WTC11 (cell line): ENCODE measurements around the gene KCTD18. TPM values are rescaled to one million over a fixed set of nuclear protein-coding genes. Genes with fewer than 3 reads are reported as not detected.
A peak's percentile ranks its signal among the peaks of the same experiment; 100 is the strongest.

Experiments
- ATAC-seq: fragments of 200-7000 bp; cut with Tn5 transposase; 2 replicates; pipeline ENCODE4 v1.10.0; 2021; ENCODE audit warnings: mild to moderate bottlenecking, moderate library complexity
- CTCF ChIA-PET: fragments of 300-600 bp; sonication (Branson Sonifier 250); formaldehyde crosslinking; loops from one replicate; lab custom pipeline; 2021; ENCODE audit warnings: antibody characterized with exemption; lab: Charles Lee
- POLR2A ChIA-PET: fragments of 350-600 bp; sonication (Branson Sonifier 250); formaldehyde crosslinking; loops from one replicate; lab custom pipeline; 2021; ENCODE audit warnings: antibody characterized with exemption; lab: Charles Lee
- DNase-seq: peaks from one replicate; pipeline ENCODE4 v3.0.0; 2021; ENCODE audit warnings: low spot score
- H3K27ac Mint-ChIP-seq: 2 replicates; pipeline ENCODE4 v1.8.0; 2021; ENCODE audit warnings: mixed read lengths
- H3K27me3 Mint-ChIP-seq: 2 replicates; pipeline ENCODE4 v1.8.0; 2021; ENCODE audit warnings: low read depth, mild to moderate bottlenecking, moderate library complexity, mixed read lengths
- H3K36me3 Mint-ChIP-seq: 2 replicates; pipeline ENCODE4 v1.8.0; 2021; ENCODE audit warnings: mixed read lengths
- H3K4me1 Mint-ChIP-seq: 2 replicates; pipeline ENCODE4 v1.8.0; 2022; ENCODE audit warnings: mixed read lengths
- H3K4me3 Mint-ChIP-seq: 2 replicates; pipeline ENCODE4 v1.8.0; 2021; ENCODE audit warnings: mild to moderate bottlenecking, moderate library complexity, mixed read lengths
- H3K9me3 Mint-ChIP-seq: 2 replicates; pipeline ENCODE4 v1.8.0; 2021; ENCODE audit warnings: mixed read lengths
- CREM ChIP-seq: sonication (generic); formaldehyde crosslinking; IDR thresholded peaks from 2 replicates; pipeline ENCODE4 v1.8.1; 2022; ENCODE audit warnings: mild to moderate bottlenecking, missing genetic modification reagents, moderate library complexity
- FOXK1 ChIP-seq: sonication (generic); formaldehyde crosslinking; IDR thresholded peaks from 2 replicates; pipeline ENCODE4 v1.8.0; 2022; ENCODE audit warnings: mild to moderate bottlenecking, moderate library complexity, missing genetic modification reagents
- GTF2I ChIP-seq: fragments of 250-450 bp; sonication (Bioruptor Pico); conservative IDR thresholded peaks from 2 replicates; pipeline ENCODE4 v1.4.0; 2021; ENCODE audit warnings: mild to moderate bottlenecking
- NFE2L1 ChIP-seq: sonication (generic); formaldehyde crosslinking; IDR thresholded peaks from 2 replicates; pipeline ENCODE4 v1.8.1; 2023; ENCODE audit warnings: missing genetic modification reagents
- NR2C2 ChIP-seq: sonication (generic); formaldehyde crosslinking; IDR thresholded peaks from 2 replicates; pipeline ENCODE4 v1.8.0; 2022; ENCODE audit warnings: mild to moderate bottlenecking, missing genetic modification reagents
- NR3C1 ChIP-seq: sonication (generic); formaldehyde crosslinking; conservative IDR thresholded peaks from 2 replicates; pipeline ENCODE4 v1.8.1; 2023; ENCODE audit warnings: low read depth, mild to moderate bottlenecking, missing genetic modification reagents
- OVOL2 ChIP-seq: fragments of 250-450 bp; sonication (Bioruptor Pico); IDR thresholded peaks from 2 replicates; pipeline ENCODE4 v1.9.0; 2021; ENCODE audit warnings: mild to moderate bottlenecking, borderline replicate concordance
- RORB ChIP-seq: fragments of 250-450 bp; sonication (Bioruptor Pico); IDR thresholded peaks from 2 replicates; pipeline ENCODE4 v1.9.0; 2021; ENCODE audit warnings: mild to moderate bottlenecking
- SOX15 ChIP-seq: fragments of 250-450 bp; sonication (Bioruptor Pico); IDR thresholded peaks from 2 replicates; pipeline ENCODE4 v1.9.0; 2021; ENCODE audit warnings: mild to moderate bottlenecking
- TCF7 ChIP-seq: sonication (generic); formaldehyde crosslinking; IDR thresholded peaks from 2 replicates; pipeline ENCODE4 v1.8.0; 2022; ENCODE audit warnings: mild to moderate bottlenecking, low read depth, missing genetic modification reagents, moderate library complexity
- TEAD4 ChIP-seq: sonication (generic); formaldehyde crosslinking; IDR thresholded peaks from 2 replicates; pipeline ENCODE4 v1.8.0; 2022; ENCODE audit warnings: mild to moderate bottlenecking, missing genetic modification reagents
- ZNF423 ChIP-seq: fragments of 250-450 bp; sonication (Bioruptor Pico); IDR thresholded peaks from 2 replicates; pipeline ENCODE4 v2.1.2; 2022; ENCODE audit warnings: mild to moderate bottlenecking, moderate library complexity
- total RNA-seq: library from RNA; stranded (reverse); gene quantifications from 3 replicates; pipeline ENCODE4 v1.2.3, GENCODE V29; 2021
- TF ChIP-seq, protein P1 (sequence below): sonication (generic); formaldehyde crosslinking; IDR thresholded peaks from 2 replicates; pipeline ENCODE4 v1.8.1; 2023; ENCODE audit warnings: mild to moderate bottlenecking, missing genetic modification reagents
- TF ChIP-seq, protein P2 (sequence below): fragments of 250-450 bp; sonication (Bioruptor Pico); IDR thresholded peaks from 2 replicates; pipeline ENCODE4 v2.1.2; 2022; ENCODE audit warnings: mild to moderate bottlenecking, moderate library complexity
- TF ChIP-seq, protein P3 (sequence below): sonication (generic); formaldehyde crosslinking; IDR thresholded peaks from 2 replicates; pipeline ENCODE4 v1.8.0; 2022; ENCODE audit warnings: mild to moderate bottlenecking, missing genetic modification reagents
- TF ChIP-seq, protein P4 (sequence below): sonication (generic); formaldehyde crosslinking; IDR thresholded peaks from 2 replicates; pipeline ENCODE4 v1.8.1; 2022; ENCODE audit warnings: missing genetic modification reagents, borderline replicate concordance
- TF ChIP-seq, protein P5 (sequence below): sonication (generic); formaldehyde crosslinking; IDR thresholded peaks from 2 replicates; pipeline ENCODE4 v1.8.1; 2022; ENCODE audit warnings: mild to moderate bottlenecking, moderate library complexity, missing genetic modification reagents
- TF ChIP-seq, protein P6 (sequence below): sonication (generic); formaldehyde crosslinking; IDR thresholded peaks from 2 replicates; pipeline ENCODE4 v1.8.0; 2023; ENCODE audit warnings: missing genetic modification reagents
- TF ChIP-seq, protein P7 (sequence below): sonication (generic); formaldehyde crosslinking; IDR thresholded peaks from 2 replicates; pipeline ENCODE4 v1.8.0; 2023; ENCODE audit warnings: missing genetic modification reagents, mild to moderate bottlenecking, borderline replicate concordance
- TF ChIP-seq, protein P8 (sequence below): fragments of 250-450 bp; sonication (Bioruptor Pico); IDR thresholded peaks from 2 replicates; pipeline ENCODE4 v1.9.0; 2021; ENCODE audit warnings: moderate library complexity, mild to moderate bottlenecking, inconsistent platforms, borderline replicate concordance

Gene KCTD18
- total RNA-seq, 1 experiment from 2014 or later = 4.9 TPM

DNA sequence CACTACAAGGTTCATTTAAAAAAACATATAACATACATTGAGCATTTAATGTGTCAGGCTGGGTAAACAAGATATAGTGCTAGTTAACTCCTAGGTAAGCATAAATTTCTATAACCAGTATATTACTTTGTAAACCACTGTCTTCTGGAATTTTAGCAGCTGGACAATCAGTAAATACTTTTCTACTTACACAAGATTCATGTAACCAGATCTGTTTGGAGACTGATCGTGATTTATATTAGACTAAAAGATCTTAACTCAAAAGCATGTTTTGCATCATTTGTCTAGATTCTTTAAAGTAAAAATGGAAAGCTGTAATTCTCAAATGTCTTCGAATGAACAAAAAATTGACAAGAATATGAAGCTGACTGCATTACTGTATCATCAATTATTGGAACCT, 15.2 kb upstream of the KCTD18 start:
- Mint-ChIP-seq H3K36me3 (no peaks in the 10 kb centered on the region), H3K4me3 (peak overlapping the region; percentile 92), H3K27ac (no peak overlapping the region), H3K27me3 (peaks cover 11% of the 10 kb centered on the region), H3K9me3 (no peaks in the 10 kb centered on the region), H3K4me1 (peaks cover 22% of the 10 kb centered on the region)
- DNase-seq (no peak), ATAC-seq (no peak)
- no peak for TF ChIP-seq FOXK1 (CRISPR knock-in tag)
- TF ChIP-seq, protein P1, sequence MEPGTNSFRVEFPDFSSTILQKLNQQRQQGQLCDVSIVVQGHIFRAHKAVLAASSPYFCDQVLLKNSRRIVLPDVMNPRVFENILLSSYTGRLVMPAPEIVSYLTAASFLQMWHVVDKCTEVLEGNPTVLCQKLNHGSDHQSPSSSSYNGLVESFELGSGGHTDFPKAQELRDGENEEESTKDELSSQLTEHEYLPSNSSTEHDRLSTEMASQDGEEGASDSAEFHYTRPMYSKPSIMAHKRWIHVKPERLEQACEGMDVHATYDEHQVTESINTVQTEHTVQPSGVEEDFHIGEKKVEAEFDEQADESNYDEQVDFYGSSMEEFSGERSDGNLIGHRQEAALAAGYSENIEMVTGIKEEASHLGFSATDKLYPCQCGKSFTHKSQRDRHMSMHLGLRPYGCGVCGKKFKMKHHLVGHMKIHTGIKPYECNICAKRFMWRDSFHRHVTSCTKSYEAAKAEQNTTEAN (CRISPR knock-in tag) = no peak
- TF ChIP-seq, protein P2, sequence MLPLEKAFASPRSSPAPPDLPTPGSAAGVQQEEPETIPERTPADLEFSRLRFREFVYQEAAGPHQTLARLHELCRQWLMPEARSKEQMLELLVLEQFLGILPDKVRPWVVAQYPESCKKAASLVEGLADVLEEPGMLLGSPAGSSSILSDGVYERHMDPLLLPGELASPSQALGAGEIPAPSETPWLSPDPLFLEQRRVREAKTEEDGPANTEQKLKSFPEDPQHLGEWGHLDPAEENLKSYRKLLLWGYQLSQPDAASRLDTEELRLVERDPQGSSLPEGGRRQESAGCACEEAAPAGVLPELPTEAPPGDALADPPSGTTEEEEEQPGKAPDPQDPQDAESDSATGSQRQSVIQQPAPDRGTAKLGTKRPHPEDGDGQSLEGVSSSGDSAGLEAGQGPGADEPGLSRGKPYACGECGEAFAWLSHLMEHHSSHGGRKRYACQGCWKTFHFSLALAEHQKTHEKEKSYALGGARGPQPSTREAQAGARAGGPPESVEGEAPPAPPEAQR (CRISPR knock-in tag) = no peak
- no peak for TF ChIP-seq ZNF423 (CRISPR knock-in tag)
- TF ChIP-seq GTF2I = no peak
- no peak for TF ChIP-seq NR3C1 (CRISPR knock-in tag)
- no peak for TF ChIP-seq TCF7
- TF ChIP-seq, protein P3, sequence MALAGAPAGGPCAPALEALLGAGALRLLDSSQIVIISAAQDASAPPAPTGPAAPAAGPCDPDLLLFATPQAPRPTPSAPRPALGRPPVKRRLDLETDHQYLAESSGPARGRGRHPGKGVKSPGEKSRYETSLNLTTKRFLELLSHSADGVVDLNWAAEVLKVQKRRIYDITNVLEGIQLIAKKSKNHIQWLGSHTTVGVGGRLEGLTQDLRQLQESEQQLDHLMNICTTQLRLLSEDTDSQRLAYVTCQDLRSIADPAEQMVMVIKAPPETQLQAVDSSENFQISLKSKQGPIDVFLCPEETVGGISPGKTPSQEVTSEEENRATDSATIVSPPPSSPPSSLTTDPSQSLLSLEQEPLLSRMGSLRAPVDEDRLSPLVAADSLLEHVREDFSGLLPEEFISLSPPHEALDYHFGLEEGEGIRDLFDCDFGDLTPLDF (CRISPR knock-in tag) = no peak
- no peak for TF ChIP-seq OVOL2 (CRISPR knock-in tag)
- no peak for TF ChIP-seq NFE2L1 (CRISPR knock-in tag)
- no peak for TF ChIP-seq RORB
- no peak for TF ChIP-seq SOX15 (CRISPR knock-in tag)
- no peak for TF ChIP-seq NR2C2 (CRISPR knock-in tag)
- TF ChIP-seq, protein P4, sequence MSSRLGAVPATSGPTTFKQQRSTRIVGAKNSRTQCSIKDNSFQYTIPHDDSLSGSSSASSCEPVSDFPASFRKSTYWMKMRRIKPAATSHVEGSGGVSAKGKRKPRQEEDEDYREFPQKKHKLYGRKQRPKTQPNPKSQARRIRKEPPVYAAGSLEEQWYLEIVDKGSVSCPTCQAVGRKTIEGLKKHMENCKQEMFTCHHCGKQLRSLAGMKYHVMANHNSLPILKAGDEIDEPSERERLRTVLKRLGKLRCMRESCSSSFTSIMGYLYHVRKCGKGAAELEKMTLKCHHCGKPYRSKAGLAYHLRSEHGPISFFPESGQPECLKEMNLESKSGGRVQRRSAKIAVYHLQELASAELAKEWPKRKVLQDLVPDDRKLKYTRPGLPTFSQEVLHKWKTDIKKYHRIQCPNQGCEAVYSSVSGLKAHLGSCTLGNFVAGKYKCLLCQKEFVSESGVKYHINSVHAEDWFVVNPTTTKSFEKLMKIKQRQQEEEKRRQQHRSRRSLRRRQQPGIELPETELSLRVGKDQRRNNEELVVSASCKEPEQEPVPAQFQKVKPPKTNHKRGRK (CRISPR knock-in tag) = no peak
- TF ChIP-seq CREM (CRISPR knock-in tag) = no peak
- TF ChIP-seq, protein P5, sequence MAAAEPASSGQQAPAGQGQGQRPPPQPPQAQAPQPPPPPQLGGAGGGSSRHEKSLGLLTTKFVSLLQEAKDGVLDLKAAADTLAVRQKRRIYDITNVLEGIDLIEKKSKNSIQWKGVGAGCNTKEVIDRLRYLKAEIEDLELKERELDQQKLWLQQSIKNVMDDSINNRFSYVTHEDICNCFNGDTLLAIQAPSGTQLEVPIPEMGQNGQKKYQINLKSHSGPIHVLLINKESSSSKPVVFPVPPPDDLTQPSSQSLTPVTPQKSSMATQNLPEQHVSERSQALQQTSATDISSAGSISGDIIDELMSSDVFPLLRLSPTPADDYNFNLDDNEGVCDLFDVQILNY (CRISPR knock-in tag) = no peak
- TF ChIP-seq, protein P6, sequence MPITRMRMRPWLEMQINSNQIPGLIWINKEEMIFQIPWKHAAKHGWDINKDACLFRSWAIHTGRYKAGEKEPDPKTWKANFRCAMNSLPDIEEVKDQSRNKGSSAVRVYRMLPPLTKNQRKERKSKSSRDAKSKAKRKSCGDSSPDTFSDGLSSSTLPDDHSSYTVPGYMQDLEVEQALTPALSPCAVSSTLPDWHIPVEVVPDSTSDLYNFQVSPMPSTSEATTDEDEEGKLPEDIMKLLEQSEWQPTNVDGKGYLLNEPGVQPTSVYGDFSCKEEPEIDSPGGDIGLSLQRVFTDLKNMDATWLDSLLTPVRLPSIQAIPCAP (CRISPR knock-in tag) = no peak
- TF ChIP-seq TEAD4 (CRISPR knock-in tag) = no peak
- TF ChIP-seq, protein P7, sequence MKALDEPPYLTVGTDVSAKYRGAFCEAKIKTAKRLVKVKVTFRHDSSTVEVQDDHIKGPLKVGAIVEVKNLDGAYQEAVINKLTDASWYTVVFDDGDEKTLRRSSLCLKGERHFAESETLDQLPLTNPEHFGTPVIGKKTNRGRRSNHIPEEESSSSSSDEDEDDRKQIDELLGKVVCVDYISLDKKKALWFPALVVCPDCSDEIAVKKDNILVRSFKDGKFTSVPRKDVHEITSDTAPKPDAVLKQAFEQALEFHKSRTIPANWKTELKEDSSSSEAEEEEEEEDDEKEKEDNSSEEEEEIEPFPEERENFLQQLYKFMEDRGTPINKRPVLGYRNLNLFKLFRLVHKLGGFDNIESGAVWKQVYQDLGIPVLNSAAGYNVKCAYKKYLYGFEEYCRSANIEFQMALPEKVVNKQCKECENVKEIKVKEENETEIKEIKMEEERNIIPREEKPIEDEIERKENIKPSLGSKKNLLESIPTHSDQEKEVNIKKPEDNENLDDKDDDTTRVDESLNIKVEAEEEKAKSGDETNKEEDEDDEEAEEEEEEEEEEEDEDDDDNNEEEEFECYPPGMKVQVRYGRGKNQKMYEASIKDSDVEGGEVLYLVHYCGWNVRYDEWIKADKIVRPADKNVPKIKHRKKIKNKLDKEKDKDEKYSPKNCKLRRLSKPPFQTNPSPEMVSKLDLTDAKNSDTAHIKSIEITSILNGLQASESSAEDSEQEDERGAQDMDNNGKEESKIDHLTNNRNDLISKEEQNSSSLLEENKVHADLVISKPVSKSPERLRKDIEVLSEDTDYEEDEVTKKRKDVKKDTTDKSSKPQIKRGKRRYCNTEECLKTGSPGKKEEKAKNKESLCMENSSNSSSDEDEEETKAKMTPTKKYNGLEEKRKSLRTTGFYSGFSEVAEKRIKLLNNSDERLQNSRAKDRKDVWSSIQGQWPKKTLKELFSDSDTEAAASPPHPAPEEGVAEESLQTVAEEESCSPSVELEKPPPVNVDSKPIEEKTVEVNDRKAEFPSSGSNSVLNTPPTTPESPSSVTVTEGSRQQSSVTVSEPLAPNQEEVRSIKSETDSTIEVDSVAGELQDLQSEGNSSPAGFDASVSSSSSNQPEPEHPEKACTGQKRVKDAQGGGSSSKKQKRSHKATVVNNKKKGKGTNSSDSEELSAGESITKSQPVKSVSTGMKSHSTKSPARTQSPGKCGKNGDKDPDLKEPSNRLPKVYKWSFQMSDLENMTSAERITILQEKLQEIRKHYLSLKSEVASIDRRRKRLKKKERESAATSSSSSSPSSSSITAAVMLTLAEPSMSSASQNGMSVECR (CRISPR knock-in tag) = no peak
- TF ChIP-seq, protein P8, sequence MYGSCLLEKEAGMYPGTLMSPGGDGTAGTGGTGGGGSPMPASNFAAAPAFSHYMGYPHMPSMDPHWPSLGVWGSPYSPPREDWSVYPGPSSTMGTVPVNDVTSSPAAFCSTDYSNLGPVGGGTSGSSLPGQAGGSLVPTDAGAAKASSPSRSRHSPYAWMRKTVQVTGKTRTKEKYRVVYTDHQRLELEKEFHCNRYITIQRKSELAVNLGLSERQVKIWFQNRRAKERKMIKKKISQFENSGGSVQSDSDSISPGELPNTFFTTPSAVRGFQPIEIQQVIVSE (CRISPR knock-in tag) = no peak
- CTCF ChIA-PET = interaction anchor here (0.7 to 2.7 kb wide), 6 partner anchors 15 to 179 kb away, joined by 3 to 9 read pairs (median 5); partner anchors contain the start of genes AOX1 and KCTD18
- POLR2A ChIA-PET = no interaction called here
